ENCODE results near the gene HBG2.
"Not testable (repeated sequence)": the region's sequence is repeated elsewhere in the genome, so short reads cannot be mapped to it uniquely, and the experiment has no call there.

The HBG2 gene

DNA sequence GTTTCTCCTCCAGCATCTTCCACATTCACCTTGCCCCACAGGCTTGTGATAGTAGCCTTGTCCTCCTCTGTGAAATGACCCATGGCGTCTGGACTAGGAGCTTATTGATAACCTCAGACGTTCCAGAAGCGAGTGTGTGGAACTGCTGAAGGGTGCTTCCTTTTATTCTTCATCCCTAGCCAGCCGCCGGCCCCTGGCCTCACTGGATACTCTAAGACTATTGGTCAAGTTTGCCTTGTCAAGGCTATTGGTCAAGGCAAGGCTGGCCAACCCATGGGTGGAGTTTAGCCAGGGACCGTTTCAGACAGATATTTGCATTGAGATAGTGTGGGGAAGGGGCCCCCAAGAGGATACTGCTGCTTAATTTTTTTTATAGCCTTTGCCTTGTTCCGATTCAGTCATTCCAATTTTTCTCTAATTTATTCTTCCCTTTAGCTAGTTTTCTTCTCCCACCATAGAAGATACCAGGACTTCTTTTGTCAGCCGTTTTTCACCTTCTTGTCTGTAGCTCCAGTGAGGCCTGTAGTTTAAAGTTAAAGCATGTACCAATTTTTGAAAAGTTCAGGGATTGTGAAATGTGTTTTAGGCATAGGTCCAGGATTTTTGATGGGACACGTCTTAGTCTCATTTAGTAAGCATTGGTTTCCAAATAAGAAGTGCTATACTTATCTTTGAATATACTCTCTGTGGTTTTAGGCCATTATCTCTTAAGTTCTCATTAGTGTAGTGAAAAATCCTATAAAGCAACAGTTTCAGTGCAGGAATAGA, at the start of gene HBG2:
Gene HBG2, minus strand, starts transcription at position 136 of the 768 bp plus-strand sequence. Its CDS starts 53 bp downstream, at position 83.
- DNase-seq (ENCODE audit: low read depth) = not testable (repeated sequence)

DNA sequence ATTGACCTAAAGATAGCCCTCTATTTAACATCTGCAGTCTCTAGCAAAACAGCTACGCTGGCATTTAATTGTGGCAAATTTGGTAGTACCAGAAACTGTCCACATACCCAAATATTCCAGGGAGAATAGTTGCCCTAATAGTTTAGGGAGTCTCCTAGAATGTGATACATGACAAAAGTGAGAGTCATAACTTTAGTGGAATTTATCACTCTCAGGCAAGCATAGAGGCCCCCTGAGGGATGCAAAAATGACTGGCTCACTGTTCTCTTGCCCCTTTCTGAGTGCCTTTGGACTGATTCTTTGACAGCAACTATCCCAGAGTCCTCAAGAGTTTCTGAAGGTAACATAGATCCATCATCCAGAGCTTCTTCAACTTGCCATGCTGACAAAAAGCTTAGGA, 49.5 kb upstream of the HBG2 start:
- DNase-seq (ENCODE audit: low read depth) = no peak

DNA sequence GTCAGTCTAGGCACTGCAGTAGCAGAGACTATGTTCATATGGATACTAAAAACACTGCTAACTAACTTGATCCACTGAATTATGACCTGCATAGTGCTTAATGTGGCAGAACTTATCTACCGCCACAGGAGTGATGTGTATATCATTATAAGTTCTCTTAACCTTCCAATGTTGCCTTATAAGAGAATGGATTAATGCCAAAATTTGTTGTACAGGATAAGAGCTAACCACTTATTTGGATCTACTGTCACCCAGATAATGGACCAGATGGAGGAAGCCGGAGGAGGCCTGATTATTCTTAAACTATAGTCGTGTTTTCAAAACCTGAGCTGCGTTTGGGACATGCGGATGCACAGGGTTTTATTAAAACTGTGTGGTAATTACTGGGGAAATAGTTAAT, 49.0 kb upstream of the HBG2 start:
- DNase-seq (ENCODE audit: low read depth) = no peak

DNA sequence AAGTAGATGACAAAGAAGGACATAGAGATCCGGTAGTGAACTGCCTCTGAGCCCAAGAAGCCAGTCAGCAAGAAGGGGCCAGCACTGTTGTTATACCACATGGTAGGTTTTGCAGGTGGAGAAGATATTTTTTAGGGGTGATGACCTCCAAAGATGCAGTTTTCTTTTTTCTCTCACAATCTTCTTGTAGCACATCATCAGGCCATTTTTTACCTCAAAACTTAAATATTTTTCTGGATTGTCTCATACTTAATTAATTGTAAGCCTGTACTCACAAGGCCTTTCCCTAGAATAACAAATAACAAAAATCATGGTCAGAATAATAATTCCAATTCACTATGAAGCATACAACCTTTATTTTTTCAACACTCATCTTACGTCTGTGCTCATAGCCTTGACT, 47.3 kb upstream of the HBG2 start, which contains the start of gene OR51B4:
Gene OR51B4, minus strand, starts transcription at position 101 of the 400 bp plus-strand sequence. Its CDS starts 0 bp downstream, at position 101.
- no peak for DNase-seq (ENCODE audit: low read depth)

DNA sequence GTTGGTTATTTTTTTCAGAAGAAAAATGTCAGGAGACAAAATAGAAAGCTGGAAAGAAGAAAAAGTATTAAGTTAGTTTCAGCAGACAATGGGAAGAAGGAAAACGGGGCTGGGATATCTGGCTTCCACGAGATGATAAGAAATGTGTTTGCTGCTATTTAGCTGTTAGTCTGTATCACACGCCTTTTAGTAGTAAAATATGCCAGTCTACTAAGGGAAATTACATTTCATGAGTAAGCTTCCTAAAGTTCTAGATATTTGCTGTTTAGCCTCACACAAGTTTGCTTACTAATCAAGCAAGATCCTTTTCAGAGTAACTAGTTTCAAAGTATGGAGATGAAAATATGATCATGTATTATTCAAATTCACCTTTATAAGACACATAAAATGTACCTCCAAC, 45.7 kb upstream of the HBG2 start:
- DNase-seq (ENCODE audit: low read depth) = no peak

DNA sequence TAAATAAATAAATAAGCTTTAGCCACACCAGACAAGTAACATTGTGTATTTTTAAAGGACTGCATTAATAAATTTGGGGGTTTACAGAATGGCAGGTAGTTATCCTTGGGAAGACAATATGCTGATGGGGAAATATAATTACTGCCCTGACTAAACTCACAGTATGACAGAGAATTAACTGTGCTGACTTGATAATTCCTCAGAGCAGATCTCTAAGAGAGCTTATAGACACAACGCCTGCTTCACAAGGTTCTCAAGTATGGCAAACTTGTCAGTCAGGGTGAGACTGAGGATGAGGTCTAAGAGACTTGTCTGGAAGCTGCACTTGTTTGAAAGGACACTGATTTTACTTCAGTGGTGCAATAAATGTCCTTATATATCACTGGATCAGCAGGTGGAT, 43.9 kb upstream of the HBG2 start:
- DNase-seq (ENCODE audit: low read depth) = no peak

DNA sequence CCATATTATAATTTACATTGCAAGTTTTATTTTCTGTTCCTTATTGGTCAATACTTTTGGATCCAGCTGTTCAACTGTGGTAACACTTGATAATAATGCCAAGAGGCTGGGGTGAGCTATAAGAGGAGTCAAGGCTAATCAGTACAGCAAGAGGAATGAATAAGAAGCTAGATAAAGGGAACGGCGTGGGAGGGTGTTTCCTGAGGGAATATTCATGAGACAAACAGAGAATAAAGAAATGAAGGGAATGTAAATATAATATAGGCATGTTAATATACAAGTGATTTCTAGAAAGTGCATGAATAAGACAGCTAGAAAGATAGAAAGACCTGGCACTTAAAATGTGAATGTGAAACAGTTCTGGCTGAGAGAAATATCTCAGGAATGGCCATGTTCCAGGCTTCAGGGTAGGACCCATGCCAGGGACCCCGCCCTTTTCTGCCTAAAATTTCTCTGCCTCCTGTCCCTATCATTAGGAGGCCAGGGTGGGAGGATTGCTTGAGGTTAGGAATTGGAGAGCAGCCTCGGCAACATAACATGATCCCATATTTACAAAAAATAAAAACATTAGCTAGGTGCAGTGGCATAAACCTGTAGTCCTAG, 43.2 kb upstream of the HBG2 start:
- no peak for DNase-seq (ENCODE audit: low read depth)

DNA sequence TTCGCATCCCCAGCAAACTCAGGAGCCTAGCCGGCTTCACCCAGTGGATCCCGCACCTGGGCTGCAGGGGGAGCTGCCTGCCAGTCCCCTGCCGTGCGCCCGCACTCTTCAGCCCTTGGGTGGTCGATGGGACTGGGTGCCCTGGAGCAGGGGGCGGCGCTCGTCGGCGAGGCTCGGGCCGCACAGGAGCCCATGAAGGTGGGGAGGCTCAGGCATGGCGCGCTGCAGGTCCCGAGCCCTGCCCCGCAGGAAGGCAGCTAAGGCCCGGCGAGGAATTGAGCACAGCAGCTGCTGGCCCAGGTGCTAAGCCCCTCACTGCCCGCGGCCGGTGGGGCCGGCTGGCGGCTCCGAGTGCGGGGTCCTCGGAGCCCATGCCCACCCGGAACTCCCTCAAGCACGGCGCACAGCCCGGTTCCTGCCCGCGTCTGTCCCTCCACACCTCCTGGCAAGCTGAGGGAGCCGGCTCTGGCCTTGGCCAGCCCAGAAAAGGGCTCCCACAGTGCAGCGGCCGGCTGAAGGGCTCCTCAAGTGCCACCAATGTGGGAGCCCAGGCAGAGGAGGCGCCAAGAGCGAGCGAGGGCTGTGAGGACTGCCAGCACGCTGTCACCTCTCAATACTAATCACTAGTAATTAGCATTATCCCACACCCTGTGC, 39.9 kb upstream of the HBG2 start:
- DNase-seq (ENCODE audit: low read depth) = not testable (repeated sequence)

DNA sequence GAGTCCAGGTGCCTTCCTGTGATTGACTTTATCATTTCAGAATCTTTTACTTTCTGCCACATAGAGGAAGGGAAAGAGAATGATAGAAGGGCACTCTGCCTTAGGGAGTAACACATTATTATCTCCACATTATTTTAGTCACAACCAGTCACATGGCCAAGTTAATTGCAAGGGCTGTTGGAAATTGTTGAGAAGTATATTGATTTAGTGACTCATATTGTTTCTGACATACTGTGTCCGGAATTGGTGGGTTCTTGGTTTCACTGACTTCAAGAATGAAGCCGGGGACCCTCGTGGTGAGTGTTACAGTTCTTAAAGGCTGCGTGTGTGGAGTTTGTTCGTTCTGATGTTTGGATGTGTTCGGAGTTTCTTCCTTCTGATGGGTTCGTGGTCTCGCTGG, 38.4 kb upstream of the HBG2 start:
- DNase-seq (ENCODE audit: low read depth) = no peak

DNA sequence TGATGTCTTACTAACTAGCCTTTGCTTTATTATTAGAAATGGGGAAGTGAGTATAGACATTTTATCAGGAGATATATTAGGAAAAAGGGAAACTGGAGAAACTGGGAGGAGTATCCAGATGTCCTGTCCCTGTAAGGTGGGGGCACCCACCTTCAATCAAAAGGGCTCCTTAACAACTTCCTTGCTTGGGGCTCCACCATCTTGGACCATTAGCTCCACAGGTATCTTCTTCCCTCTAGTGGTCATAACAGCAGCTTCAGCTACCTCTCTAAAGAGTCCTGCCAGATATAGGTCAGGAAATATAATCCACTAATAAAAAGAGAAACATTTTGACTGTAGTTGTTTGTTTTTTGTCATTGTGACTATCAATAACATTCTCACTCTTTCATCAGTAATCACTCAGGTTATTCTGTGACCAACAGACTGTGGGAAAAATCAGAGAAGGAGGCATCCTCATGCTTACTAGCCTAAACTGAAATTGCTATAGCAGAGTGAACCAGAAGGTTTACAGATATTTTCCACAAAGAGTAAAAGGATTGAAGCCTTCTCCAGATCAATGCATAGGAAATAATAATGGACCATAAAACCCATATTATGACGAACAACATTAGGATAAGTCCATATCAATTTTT, 36.7 kb upstream of the HBG2 start:
- DNase-seq (ENCODE audit: low read depth) = no peak

DNA sequence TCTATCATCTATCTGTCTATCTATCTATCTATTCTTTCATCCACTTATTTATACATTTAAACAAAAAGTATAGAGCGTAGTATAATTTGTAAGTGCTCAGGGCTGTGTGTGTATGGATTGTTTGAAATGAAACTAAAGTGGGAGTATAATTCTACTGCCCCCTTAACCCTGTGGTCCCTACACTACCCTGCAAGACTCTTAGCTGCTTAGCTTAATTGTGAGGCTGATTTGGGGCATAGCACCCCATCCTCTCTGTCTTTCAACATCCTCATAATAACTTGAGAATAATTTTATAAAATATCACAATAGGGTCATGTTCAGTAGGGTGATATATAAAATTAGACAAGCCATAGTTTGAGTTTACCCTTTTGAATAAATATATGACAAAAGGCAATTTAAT, 35.5 kb upstream of the HBG2 start:
- DNase-seq (ENCODE audit: low read depth) = no peak

DNA sequence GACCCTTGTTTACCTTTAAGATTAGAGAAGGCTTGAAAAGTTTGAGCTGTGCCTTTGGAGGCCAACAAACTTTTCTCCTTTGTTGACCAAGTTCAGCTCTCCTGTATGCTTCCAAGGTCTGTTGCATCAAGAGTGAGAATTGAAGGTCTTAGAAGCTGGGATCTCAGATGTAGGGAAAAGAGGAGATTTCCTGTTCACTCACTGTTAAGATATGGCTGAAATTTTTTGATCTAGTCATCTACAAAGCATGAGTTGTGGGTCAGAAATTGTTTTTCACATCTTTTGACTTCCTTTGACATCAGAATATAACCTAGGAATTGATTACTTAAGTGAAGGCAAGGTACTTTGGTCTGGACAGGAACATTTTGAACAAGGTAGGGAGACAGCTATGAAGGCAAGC, 35.1 kb upstream of the HBG2 start:
- DNase-seq (ENCODE audit: low read depth) = no peak

DNA sequence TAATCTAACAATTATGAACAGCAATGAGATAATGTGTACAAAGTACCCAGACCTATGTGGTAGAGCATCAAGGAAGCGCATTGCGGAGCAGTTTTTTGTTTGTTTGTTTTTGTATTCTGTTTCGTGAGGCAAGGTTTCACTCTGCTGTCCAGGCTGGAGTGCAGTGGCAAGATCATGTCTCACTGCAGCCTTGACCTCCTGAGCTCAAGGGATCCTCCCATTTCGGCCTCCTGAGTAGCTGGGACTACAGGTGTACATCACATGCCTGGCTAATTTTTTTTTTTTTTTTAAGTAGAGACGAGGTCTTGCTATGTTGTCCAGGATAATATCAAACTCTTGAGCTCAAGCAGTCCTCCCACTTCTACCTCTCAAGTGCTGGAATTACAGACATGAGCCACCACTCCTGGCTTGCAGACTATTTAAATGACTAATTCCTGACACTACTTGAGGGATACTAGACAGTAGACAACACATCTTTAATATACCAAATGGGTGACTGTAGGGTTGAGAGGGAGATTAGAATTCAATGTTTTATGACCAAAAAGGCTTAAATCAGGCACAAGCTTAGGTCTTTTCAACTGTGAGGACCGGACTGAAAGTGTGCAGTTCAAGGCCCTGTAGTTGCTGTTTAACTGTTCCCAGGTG, 34.4 kb upstream of the HBG2 start:
- DNase-seq (ENCODE audit: low read depth) = no peak

DNA sequence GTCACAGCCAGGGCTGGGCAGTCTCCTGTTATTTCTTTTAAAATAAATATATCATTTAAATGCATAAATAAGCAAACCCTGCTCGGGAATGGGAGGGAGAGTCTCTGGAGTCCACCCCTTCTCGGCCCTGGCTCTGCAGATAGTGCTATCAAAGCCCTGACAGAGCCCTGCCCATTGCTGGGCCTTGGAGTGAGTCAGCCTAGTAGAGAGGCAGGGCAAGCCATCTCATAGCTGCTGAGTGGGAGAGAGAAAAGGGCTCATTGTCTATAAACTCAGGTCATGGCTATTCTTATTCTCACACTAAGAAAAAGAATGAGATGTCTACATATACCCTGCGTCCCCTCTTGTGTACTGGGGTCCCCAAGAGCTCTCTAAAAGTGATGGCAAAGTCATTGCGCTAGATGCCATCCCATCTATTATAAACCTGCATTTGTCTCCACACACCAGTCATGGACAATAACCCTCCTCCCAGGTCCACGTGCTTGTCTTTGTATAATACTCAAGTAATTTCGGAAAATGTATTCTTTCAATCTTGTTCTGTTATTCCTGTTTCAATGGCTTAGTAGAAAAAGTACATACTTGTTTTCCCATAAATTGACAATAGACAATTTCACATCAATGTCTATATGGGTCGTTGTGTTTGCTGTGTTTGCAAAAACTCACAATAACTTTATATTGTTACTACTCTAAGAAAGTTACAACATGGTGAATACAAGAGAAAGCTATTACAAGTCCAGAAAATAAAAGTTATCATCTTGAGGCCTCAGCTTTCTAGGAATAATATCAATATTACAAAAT, 33.7 kb upstream of the HBG2 start:
- DNase-seq (ENCODE audit: low read depth) = no peak

DNA sequence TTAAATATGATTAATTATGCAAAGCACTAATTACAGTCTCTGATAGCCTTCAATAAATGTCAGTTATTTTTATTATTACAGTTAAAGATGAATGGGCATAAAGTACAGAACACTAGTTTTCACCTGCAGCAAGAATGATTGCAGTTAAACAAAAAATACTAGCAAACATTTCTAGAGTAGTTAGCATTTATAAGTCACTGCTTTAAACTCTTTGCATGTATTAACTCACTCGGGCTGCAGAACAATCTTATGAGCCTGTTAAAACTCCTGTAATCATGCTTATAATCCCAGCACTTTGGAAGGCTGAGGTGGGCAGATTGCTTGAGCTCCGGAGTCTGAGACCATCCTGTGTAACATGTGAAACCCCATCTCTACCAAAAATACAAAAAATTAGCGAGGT, 32.3 kb upstream of the HBG2 start:
- no peak for DNase-seq (ENCODE audit: low read depth)

DNA sequence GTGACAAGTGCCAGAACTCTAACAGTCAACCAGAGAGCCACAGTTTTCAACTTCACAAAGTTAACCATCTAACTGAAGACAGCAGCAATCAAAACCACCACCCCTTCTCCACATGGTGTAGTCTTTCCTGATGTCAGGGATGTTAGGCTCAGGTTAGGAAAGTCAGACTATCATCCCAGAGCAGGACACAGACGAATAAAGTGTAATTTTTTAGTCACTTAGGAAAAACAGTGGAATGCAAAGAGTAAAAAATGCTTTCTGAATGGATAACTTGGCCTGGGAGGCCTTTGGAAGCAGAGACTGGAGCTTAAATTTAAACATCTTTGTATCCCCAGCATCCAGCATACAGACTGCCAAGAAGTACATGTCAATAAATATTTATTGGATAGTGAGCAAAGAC, 31.8 kb upstream of the HBG2 start:
- DNase-seq (ENCODE audit: low read depth) = no peak

DNA sequence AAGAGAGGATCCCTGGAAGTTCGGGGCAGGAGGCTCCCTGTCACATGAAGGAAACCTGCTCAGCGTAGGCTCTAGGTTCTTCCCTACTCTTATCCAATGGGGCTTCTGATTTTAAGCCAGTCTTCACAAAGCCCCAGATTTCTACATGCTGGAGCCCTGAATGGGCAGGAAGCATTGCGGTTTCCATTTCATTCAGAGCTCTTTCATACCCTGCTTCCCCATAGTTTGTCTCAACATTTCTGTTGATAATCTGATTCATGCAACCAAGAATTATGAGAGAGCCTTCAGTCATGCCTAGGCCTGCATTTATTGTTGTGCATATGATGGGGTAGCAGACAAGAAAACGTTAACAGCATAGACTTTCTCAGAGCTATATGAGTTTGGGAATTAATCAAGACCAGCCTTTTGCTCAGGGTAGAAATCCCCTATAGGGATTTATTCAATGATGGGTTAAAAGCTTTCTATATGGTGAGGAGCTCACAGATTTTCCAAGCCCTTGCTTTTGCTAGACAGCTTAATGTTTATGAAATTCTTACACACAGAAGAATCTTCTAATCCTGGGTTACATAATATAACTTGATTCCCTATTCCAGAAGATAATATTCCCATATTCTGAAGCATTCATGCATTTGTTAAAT, 31.2 kb upstream of the HBG2 start:
- no peak for DNase-seq (ENCODE audit: low read depth)

DNA sequence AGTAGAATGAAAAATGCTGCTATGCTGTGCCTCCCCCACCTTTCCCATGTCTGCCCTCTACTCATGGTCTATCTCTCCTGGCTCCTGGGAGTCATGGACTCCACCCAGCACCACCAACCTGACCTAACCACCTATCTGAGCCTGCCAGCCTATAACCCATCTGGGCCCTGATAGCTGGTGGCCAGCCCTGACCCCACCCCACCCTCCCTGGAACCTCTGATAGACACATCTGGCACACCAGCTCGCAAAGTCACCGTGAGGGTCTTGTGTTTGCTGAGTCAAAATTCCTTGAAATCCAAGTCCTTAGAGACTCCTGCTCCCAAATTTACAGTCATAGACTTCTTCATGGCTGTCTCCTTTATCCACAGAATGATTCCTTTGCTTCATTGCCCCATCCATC, 30.1 kb upstream of the HBG2 start:
- no peak for DNase-seq (ENCODE audit: low read depth)

DNA sequence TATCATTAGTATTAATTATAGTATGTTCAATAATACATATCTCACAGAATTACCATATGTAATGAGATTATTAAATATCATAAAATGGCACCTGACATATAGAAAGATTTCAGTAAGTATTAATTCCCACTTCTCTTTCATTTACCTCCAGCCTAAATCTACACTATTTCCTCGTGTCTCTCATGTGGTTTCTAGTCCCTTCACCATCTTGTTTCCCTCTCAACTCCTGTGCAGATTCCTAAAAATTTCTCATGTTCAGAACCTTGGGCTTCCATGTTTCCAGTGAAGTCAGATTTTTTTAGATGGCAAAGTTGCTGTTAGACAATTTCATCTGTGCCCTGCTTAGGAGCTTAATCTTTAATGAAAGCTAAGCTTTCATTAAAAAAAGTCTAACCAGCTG, 29.3 kb upstream of the HBG2 start:
- DNase-seq (ENCODE audit: low read depth) = no peak

DNA sequence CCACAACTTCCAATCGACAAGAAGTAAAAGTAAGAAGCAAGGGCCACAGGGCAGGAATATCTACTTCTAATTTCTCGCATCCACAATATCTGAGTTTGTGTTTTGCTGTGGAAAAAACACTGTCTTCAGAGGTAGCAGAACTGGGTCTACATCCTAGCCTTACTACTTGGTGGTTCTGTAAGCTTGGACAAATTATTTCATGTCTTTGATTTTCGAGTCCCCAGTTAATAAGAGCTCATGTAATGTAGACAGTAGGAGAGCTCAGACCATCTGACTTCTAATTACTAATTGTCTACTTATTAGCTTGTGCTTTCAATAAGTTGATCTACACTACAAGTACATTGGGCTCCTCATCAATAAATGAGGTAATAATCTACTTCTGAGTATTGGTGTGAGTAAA, 28.5 kb upstream of the HBG2 start:
- DNase-seq (ENCODE audit: low read depth) = no peak

DNA sequence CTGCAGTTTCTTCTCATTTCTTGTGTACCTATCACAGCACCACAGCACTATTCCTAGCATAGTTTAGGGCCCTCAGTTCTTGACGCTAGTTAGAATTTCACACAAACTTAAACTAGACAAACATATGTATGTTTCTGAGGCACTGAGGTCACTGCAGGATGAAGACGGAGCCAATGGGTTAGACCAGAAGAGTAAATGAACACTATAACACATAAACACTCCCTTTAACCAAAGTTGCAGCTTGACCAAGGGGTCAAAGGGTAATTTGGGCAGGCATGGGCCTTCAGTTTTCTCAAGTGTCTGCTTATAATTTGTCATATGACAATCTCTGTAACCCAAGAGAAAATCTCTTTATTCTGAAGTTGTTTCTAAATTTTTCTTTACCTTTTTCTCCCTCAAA, 28.0 kb upstream of the HBG2 start:
- no peak for DNase-seq (ENCODE audit: low read depth)
